ENCODE data around the gene ARL6IP5.

- TF ChIP-seq GABPA (IDR thresholded peaks at IDR 0.05 in 1 of 2, conservative IDR thresholded peaks at IDR 0.05 in 1 of 2) (no peak), CTCF (IDR thresholded peaks at IDR 0.05; ENCODE audit: low read depth, low read length, missing input control) (no peak), REST (IDR thresholded peaks at IDR 0.05) (no peak), FOXA1 (IDR thresholded peaks at IDR 0.05) (no peak), YY1 (IDR thresholded peaks at IDR 0.05) (no peak), MAX (IDR thresholded peaks at IDR 0.05) (no peak), TAF1 (conservative IDR thresholded peaks at IDR 0.05) (no peak), ATF3 (IDR thresholded peaks at IDR 0.05) (no peak), EGR1 (IDR thresholded peaks at IDR 0.05; ENCODE audit: low read depth in 2 of 2) (no peak), NR2F2 (IDR thresholded peaks at IDR 0.05) (no peak), SP1 (IDR thresholded peaks at IDR 0.05) (no peak)
Measured at GRCh38 chr3:69142797-69143454, 58.2 kb downstream of the ARL6IP5 start.
